Mesodermal cell (in vitro differentiated cells): Measurements from ENCODE around the gene EMC10.
"Not testable (repeated sequence)": the region's sequence is repeated elsewhere in the genome, so short reads cannot be mapped to it uniquely, and the experiment has no call there.

Source experiments
- H3K27ac ChIP-seq: 2 replicates; pipeline ENCODE4 v1.7.0; 2013; ENCODE audit warnings: mild to moderate bottlenecking, low read depth, low read length, moderate library complexity; ENCODE audit not compliant: severe bottlenecking
- H3K36me3 ChIP-seq: 2 replicates; pipeline ENCODE4 v1.7.1; 2013; ENCODE audit warnings: mild to moderate bottlenecking, low read length, moderate library complexity; ENCODE audit not compliant: control insufficient read depth, insufficient read depth
- H3K4me1 ChIP-seq: one replicate; pipeline ENCODE4 v1.7.1; 2013; ENCODE audit warnings: mild to moderate bottlenecking, low read length; ENCODE audit not compliant: insufficient read depth, control insufficient read depth, poor library complexity, severe bottlenecking
- H3K4me3 ChIP-seq: 2 replicates; pipeline ENCODE4 v1.7.0; 2013; ENCODE audit warnings: low read length, control low read depth, mild to moderate bottlenecking; ENCODE audit not compliant: insufficient read depth, poor library complexity, severe bottlenecking; ENCODE audit errors: extremely low read depth
- H3K9me3 ChIP-seq: 2 replicates; pipeline ENCODE4 v1.7.1; 2013; ENCODE audit warnings: mild to moderate bottlenecking, low read length, moderate library complexity; ENCODE audit not compliant: control insufficient read depth
- WGBS, 2 experiments: methylation state at CpG; one replicate each; pipeline ENCODE4 v1.1.5; 2013; ENCODE audit warnings: missing lambda C conversion rate in 2 of 2; ENCODE audit not compliant: insufficient coverage in 2 of 2; 5-methylcytosine and 5-hydroxymethylcytosine counted together

EMC10 gene

DNA sequence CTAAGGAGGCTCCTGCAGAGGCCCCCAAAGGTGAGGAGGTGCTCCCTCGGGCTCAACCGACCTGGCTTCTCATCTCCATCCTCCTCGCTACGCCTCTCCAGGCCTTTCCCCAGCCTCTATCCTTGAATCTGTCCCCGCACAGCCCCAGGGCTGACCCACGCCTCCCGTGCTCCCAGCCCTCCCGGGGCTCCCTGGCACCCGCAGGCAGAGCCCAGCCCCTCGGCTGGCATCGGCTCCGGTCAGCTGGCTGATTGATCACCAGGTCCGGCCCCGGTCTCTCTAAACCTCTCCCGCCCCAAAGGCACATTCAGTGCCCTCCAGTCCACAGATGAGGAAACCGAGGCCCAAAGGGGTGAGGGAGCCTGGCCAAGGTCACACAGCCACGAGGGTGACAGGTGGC lies 41.1 kb upstream of the EMC10 start:
- Histone ChIP-seq H3K4me3 (no peak overlapping the region), H3K27ac (no peak overlapping the region), H3K36me3 (no peaks in the 10 kb centered on the region), H3K9me3 (no peaks in the 10 kb centered on the region), H3K4me1 (peaks cover 3% of the 10 kb centered on the region)
- 88 to 91% methylated on average over 10 to 16 of the region's 17 CpGs for WGBS, 2 experiments

- H3K27ac ChIP-seq, result no peak overlapping the region
- H3K9me3 ChIP-seq, result no peaks in the 10 kb centered on the region
- H3K4me1 ChIP-seq, result peaks cover 3% of the 10 kb centered on the region
- WGBS, 2 experiments, result 87 to 93% methylated on average over 6 to 8 of the region's 12 CpGs
- no peaks in the 10 kb centered on the region for H3K36me3 ChIP-seq
- H3K4me3 ChIP-seq, result no peak overlapping the region
These were observed 40.7 kb upstream of the EMC10 start for GRCh38 chr19:50435627-50436026.

DNA sequence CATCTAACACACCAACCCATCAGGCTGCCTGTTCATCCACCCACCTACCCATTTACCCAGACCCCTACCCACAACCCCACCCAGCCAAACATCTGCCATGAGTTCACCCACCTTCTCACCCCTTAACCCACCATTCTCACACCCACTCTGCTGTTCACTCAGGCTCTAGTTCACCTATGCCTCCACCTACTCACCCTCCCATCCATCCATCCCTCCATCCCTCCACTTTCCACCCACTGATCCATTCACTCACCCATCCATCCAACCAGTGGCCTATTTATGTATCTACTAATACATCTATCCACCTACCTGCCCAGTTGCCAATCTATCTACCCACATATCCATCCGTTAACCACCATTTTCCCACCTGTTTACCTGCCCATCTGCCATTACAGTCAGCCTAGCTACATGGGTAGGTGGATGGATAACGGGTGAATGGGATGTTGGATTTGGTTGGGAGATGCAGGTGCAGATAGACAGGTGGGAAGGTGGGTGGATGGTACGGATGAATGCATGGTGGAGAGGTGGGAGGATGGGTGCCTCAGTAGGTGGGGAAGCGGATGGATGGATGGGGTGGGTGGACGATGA lies 38.4 kb upstream of the EMC10 start:
- Histone ChIP-seq H3K4me3 (no peak overlapping the region), H3K9me3 (no peaks in the 10 kb centered on the region), H3K27ac (no peak overlapping the region), H3K4me1 (no peaks in the 10 kb centered on the region), H3K36me3 (no peaks in the 10 kb centered on the region)
- WGBS, 2 experiments, result 86 to 87% methylated on average over 1 to 4 of the region's 5 CpGs

DNA sequence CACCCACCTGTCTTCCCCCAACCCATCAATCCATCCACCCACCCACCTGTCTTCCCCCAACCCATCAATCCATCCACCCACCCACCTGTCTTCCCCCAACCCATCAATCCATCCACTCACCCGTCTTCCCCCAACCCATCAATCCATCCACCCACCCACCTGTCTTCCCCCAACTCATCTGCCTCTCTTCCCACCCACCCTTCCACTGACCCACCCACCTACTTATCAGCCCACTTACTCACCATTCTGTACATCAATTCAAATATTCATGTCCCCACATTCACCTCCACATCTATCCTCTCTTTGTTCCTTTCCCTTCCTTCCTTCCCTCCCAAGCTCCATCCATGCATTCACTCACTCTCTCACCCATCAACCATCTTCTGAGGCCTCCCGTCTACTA lies 37.2 kb upstream of the EMC10 start:
- WGBS, 2 experiments, result 80% methylated on average over 1 of the region's 2 CpGs
- not testable (repeated sequence) for H3K27ac ChIP-seq, H3K9me3 ChIP-seq, H3K4me1 ChIP-seq, H3K4me3 ChIP-seq, H3K36me3 ChIP-seq

- 31 to 50% methylated on average over 1 of the region's 1 CpG for WGBS, 2 experiments
- Histone ChIP-seq H3K36me3 (no peaks in the 10 kb centered on the region), H3K27ac (no peak overlapping the region), H3K4me3 (no peak overlapping the region), H3K9me3 (no peaks in the 10 kb centered on the region), H3K4me1 (no peaks in the 10 kb centered on the region)
These were observed 32.2 kb upstream of the EMC10 start for GRCh38 chr19:50444059-50444458.

GRCh38 chr19:50447053-50447452 lies 29.3 kb upstream of the EMC10 start:
- Histone ChIP-seq H3K4me1 (no peaks in the 10 kb centered on the region), H3K4me3 (no peak overlapping the region), H3K36me3 (no peaks in the 10 kb centered on the region), H3K27ac (no peak overlapping the region), H3K9me3 (no peaks in the 10 kb centered on the region)
- 83 to 90% methylated on average over 1 to 2 of the region's 5 CpGs for WGBS, 2 experiments

DNA sequence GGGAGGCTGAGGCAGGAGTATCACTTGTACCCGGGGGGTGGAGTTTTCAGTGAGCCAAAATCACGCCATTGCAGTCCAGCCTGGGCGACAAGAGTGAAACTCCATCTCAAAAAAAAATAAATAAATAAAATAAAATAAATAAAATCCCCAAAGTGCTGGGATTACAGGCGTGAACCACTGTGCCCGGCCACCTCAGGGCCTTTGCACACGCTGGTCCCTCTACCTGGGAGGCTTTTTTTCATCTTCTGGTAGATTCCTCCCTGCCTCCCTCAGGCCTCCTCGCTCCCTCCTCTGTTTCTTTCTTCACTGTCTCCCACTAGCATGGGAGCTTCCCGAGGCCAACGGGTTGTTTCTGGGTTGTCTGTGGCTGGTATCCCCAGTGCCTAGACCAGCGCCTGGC lies 28.6 kb upstream of the EMC10 start:
- no peak overlapping the region for H3K4me3 ChIP-seq

GRCh38 chr19:50449236-50449899 lies 26.9 kb upstream of the EMC10 start:
- no peaks in the 10 kb centered on the region for H3K9me3 ChIP-seq
- WGBS, 2 experiments, result 84% methylated on average over 9 to 10 of the region's 14 CpGs
- H3K27ac ChIP-seq, result no peak overlapping the region
- H3K4me3 ChIP-seq, result no peak overlapping the region
- H3K36me3 ChIP-seq, result no peaks in the 10 kb centered on the region
- H3K4me1 ChIP-seq, result no peaks in the 10 kb centered on the region

More for the DNA sequence above, 28.6 kb upstream of the EMC10 start:
- Histone ChIP-seq H3K27ac (no peak overlapping the region), H3K4me1 (no peaks in the 10 kb centered on the region), H3K9me3 (no peaks in the 10 kb centered on the region), H3K36me3 (no peaks in the 10 kb centered on the region)
- WGBS, 2 experiments, result 94 to 95% methylated on average over 7 of the region's 10 CpGs

DNA sequence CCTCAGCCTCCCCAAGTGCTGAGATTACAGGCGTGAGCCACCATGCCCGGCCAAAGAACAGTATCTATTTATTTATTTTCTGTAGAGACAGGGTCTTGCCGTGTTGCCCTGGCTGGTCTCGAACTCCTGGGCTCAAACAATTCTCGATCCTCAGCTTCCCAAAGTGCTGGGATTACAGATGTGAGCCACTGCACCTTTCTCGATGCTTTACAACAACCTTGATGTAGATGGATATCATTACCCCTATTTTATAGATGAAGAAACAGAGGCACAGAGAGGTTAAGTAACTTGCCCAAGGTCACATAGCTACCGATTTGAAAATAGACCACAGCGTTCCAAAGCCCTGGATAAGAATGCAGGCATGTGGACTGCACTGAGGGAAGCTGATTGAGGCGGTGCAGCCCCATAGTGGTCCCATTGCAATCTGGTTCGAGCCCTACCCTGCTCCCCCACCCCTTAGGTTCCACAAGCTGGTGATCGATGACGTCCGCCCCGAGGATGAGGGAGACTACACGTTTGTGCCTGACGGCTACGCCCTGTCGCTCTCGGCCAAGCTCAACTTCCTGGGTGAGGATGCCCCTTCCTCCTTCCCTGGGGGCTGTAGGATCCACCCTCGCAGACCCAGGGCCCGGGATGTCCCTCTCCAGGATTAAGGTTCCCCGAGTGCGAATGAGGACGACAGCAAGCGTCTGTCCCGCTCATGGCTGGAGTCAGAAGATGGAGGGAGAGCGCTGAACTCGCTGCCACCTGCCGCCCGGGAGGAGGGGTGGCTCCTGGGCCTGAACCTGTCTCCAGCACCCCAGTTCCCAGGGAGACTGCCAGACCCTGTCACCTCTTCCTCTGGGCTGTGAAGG lies 25.7 kb upstream of the EMC10 start:
- H3K27ac ChIP-seq, result no peak overlapping the region
- WGBS, 2 experiments, result 79 to 84% methylated on average over 18 to 28 of the region's 30 CpGs
- H3K4me3 ChIP-seq, result no peak overlapping the region
- no peaks in the 10 kb centered on the region for H3K36me3 ChIP-seq
- H3K4me1 ChIP-seq, result no peaks in the 10 kb centered on the region
- H3K9me3 ChIP-seq, result no peaks in the 10 kb centered on the region

DNA sequence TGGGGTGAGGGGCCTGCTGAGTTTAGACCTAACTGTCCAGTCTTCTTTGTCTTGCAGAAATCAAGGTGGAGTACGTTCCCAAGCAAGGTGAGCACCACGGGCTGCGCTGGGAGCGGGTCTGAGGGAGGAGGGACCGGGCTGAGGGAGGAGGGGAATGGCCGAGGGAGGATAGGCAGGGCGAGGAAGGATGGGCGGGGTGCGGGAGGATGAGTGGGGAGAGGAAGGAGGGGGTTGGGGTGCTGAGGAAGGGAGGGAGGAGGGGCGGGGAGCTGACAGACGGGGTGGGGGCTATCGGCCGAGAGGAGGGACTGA lies 25.1 kb upstream of the EMC10 start:
- Histone ChIP-seq H3K4me1 (no peaks in the 10 kb centered on the region), H3K27ac (no peak overlapping the region), H3K36me3 (no peaks in the 10 kb centered on the region), H3K9me3 (no peaks in the 10 kb centered on the region), H3K4me3 (no peak overlapping the region)
- 72 to 81% methylated on average over 7 to 13 of the region's 13 CpGs for WGBS, 2 experiments

DNA sequence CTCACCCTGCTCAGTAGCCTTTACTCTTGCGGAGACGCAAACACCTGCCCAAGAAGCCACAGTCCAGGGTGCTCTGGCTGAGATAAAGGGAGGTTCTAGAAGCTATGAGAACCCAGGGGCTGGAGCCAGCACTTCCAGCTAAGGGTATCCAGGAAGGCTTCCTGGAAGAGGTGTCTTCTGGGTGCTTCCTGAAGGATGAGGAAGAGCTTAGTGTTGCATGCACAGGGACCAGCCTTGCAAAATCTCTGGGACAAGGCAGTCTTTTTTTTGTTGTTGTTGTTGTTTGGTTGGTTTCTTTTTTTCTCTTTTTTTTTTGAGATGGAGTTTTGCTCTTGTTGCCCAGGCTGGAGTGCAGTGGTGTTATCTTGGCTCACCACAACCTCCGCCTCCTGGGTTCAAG lies 23.1 kb upstream of the EMC10 start:
- Histone ChIP-seq H3K9me3 (no peaks in the 10 kb centered on the region), H3K4me3 (no peak overlapping the region), H3K4me1 (no peaks in the 10 kb centered on the region), H3K27ac (no peak overlapping the region), H3K36me3 (no peaks in the 10 kb centered on the region)
- 100% methylated on average over 1 of the region's 3 CpGs for WGBS, 2 experiments
